Epithelial cell of proximal tubule (primary cell): Measurements from ENCODE around the gene PDSS2. TPM values are rescaled to one million over a fixed set of nuclear protein-coding genes. Genes with fewer than 3 reads are reported as not detected.

Source experiments
- DNase-seq: peaks from one replicate; pipeline ENCODE4 v3.0.0-alpha.2; 2011; ENCODE audit warnings: low read depth
- H3K4me3 ChIP-seq: 2 replicates; pipeline ENCODE4 v1.5.1; 2011; ENCODE audit warnings: low read depth, mild to moderate bottlenecking, low read length
- CTCF ChIP-seq: conservative IDR thresholded peaks from 2 replicates; pipeline ENCODE4 v1.5.1; 2012; ENCODE audit warnings: low read depth, mild to moderate bottlenecking, low read length
- total RNA-seq: library from RNA; depleted of rRNA; stranded (reverse); fragments of >200 nt; gene quantifications from 2 replicates; pipeline ENCODE4 v1.2.3, GENCODE V29; 2015

PDSS2 gene
- total RNA-seq, 1 donor from 2014 or later, result 7.4 TPM

- no peak for TF ChIP-seq CTCF
- no peak for DNase-seq
- peak overlapping the region; percentile 32 for H3K4me3 ChIP-seq
Observed at GRCh38 chr6:107493158-107494057, 34.0 kb upstream of the PDSS2 start.

GRCh38 chr6:107491760-107492660, 32.6 kb upstream of the PDSS2 start:
- peak overlapping the region; percentile 78 for H3K4me3 ChIP-seq
- no peak for TF ChIP-seq CTCF
- no peak for DNase-seq

- peak overlapping the region; percentile 78 for H3K4me3 ChIP-seq
- TF ChIP-seq CTCF, result no peak
- no peak for DNase-seq
Observed at GRCh38 chr6:107491138-107491609, 31.8 kb upstream of the PDSS2 start.

- no peak for DNase-seq
- no peak for TF ChIP-seq CTCF
- peak overlapping the region; percentile 78 for H3K4me3 ChIP-seq
Observed at GRCh38 chr6:107490566-107491137, 31.3 kb upstream of the PDSS2 start.

- TF ChIP-seq CTCF, result no peak
- no peak for DNase-seq
- H3K4me3 ChIP-seq, result peak within 1 kb of the TSS; percentile 78
Observed at GRCh38 chr6:107489636-107490565, 30.5 kb upstream of the PDSS2 start, which contains the start of gene SOBP. Gene SOBP, plus strand, starts transcription at chr6:107490117. Its CDS starts 500 bp downstream, at chr6:107490617.
